K562 (cell line): ENCODE results near the gene CASP2. TPM values are rescaled to one million over a fixed set of nuclear protein-coding genes. Genes with fewer than 3 reads are reported as not detected.

Source experiments
- ATAC-seq: fragments of 200-7000 bp; cut with Tn5 transposase; 3 replicates; pipeline ENCODE4 v1.9.1; 2020; ENCODE audit warnings: moderate library complexity
- BruUV-seq: library from RNA; stranded (reverse); fragments of 400-500 nt; replicated peaks from 2 replicates; lab custom pipeline; 2021; lab: Mats Ljungman, UMichigan
- CTCF ChIA-PET: fragments of 300-600 bp; formaldehyde crosslinking; extraction: SDS; loops from one replicate; lab custom pipeline; 2021; ENCODE audit warnings: low intra/inter-chr PET ratio; lab: Yijun Ruan, JAX
- POLR2A ChIA-PET: fragments of 300-600, 350-650 bp; sonication (Branson Sonifier 250); formaldehyde crosslinking; extraction: SDS; loops from one replicate; lab custom pipeline; 2021; ENCODE audit warnings: antibody characterized with exemption, inconsistent platforms; lab: Yijun Ruan, JAX
- DNase-seq, 4 experiments: peaks; one replicate each; pipeline versions ENCODE4 v3.0.0 to v3.0.0-alpha.2; 2011 to 2018; ENCODE audit warnings: low spot score in 3 of 4, mixed read lengths in 3 of 4; ENCODE audit errors: extremely low read depth in 1 of 4
- FAIRE-seq: peaks from 2 replicates; lab custom pipeline; 2011; peaks lifted over from hg19 to GRCh38; lab: Jason Lieb, UNC
- H2AFZ ChIP-seq: 2 replicates; pipeline ENCODE4 v1.6.0; 2011; ENCODE audit warnings: low read depth, low read length, control low read depth, inconsistent platforms
- H3K27ac ChIP-seq: fragments of 200-600 bp; 3 replicates; pipeline ENCODE4 v1.8.0; 2011; ENCODE audit warnings: low read depth, mild to moderate bottlenecking, control low read depth, inconsistent platforms, low read length, moderate library complexity, mixed read lengths; ENCODE audit errors: extremely low read depth
- H3K27me3 ChIP-seq, 2 experiments: fragments of 300-600 bp in 1 of 2; 2 replicates in 1 of 2; 3 replicates in 1 of 2; pipeline versions ENCODE4 v1.6.0 to v1.8.0; 2011; ENCODE audit warnings: inconsistent platforms in 2 of 2, low read length in 2 of 2, mild to moderate bottlenecking in 1 of 2, mixed read lengths in 1 of 2, moderate library complexity in 1 of 2; ENCODE audit not compliant: control insufficient read depth in 2 of 2, insufficient read depth in 2 of 2
- H3K36me3 ChIP-seq: fragments of 300-600 bp; 3 replicates; pipeline ENCODE4 v1.8.0; 2011; ENCODE audit warnings: mild to moderate bottlenecking, low read length, inconsistent platforms; ENCODE audit not compliant: control insufficient read depth, insufficient read depth
- H3K4me1 ChIP-seq, 2 experiments: fragments of 200-600 bp in 1 of 2; replicated peaks in 1 of 2; 2 replicates in 1 of 2; 3 replicates in 1 of 2; pipeline versions ENCODE4 v1.5.1 to v1.8.0; 2011; ENCODE audit warnings: inconsistent platforms in 2 of 2, low read length in 2 of 2, mild to moderate bottlenecking in 1 of 2, mixed read lengths in 1 of 2, moderate library complexity in 1 of 2; ENCODE audit not compliant: control insufficient read depth in 2 of 2, insufficient read depth in 2 of 2
- H3K4me2 ChIP-seq: 2 replicates; pipeline ENCODE4 v1.6.1; 2011; ENCODE audit warnings: low read length, control low read depth, inconsistent platforms, mixed read lengths; ENCODE audit not compliant: insufficient read depth
- H3K4me3 ChIP-seq: fragments of 200-600 bp; sonication (generic), shearing (Covaris generic); 2 replicates; pipeline ENCODE4 v1.5.1; 2016; ENCODE audit warnings: control low read depth, inconsistent platforms
- H3K79me2 ChIP-seq: fragments of 200-600 bp; 3 replicates; pipeline ENCODE4 v1.8.0; 2011; ENCODE audit warnings: low read length, inconsistent platforms; ENCODE audit not compliant: control insufficient read depth, insufficient read depth
- H3K9ac ChIP-seq, 2 experiments: 2 replicates each; pipeline versions ENCODE4 v1.6.0 to v1.6.1; 2011; ENCODE audit warnings: low read depth in 2 of 2, low read length in 2 of 2, control low read depth in 1 of 2, inconsistent platforms in 1 of 2, mild to moderate bottlenecking in 1 of 2, mixed read lengths in 1 of 2; ENCODE audit not compliant: insufficient read depth in 1 of 2
- H3K9me1 ChIP-seq: one replicate; pipeline ENCODE4 v1.6.0; 2011; ENCODE audit warnings: inconsistent platforms, mild to moderate bottlenecking, low read length, moderate library complexity; ENCODE audit not compliant: control insufficient read depth, insufficient read depth
- H3K9me3 ChIP-seq: replicated peaks from 2 replicates; pipeline ENCODE4 v1.5.1; 2011; ENCODE audit warnings: low read depth, low read length, inconsistent platforms; ENCODE audit not compliant: control insufficient read depth, insufficient read depth
- H4K20me1 ChIP-seq: replicated peaks from 2 replicates; pipeline ENCODE4 v1.6.1; 2011; ENCODE audit warnings: low read length, inconsistent platforms, mixed read lengths; ENCODE audit not compliant: control insufficient read depth, insufficient read depth
- ATF7 ChIP-seq: fragments of 450-650 bp; IDR thresholded peaks from 2 replicates; pipeline ENCODE4 v1.7.1; 2014; ENCODE audit warnings: mild to moderate bottlenecking, moderate library complexity
- ETV6 ChIP-seq, 3 experiments: fragments of 150-350 bp in 1 of 3; sonication (generic) in 1 of 3; formaldehyde crosslinking in 1 of 3; IDR thresholded peaks; 2 replicates each; pipeline versions ENCODE4 v1.6.1 to v1.8.0; 2014 to 2022; ENCODE audit warnings: borderline replicate concordance in 2 of 3, low read depth in 2 of 3, antibody characterized with exemption in 1 of 3, low read length in 1 of 3, mild to moderate bottlenecking in 1 of 3, missing genetic modification reagents in 1 of 3
- GATA2 ChIP-seq: sonication (generic); formaldehyde crosslinking; IDR thresholded peaks from 2 replicates; pipeline ENCODE4 v1.4.0; 2020; ENCODE audit warnings: mild to moderate bottlenecking, missing genetic modification reagents
- HEY1 ChIP-seq: fragments of 250-450 bp; sonication (Bioruptor Pico); IDR thresholded peaks from 2 replicates; pipeline ENCODE4 v1.5.0; 2020; ENCODE audit warnings: mild to moderate bottlenecking, moderate library complexity, borderline replicate concordance
- HOXB6 ChIP-seq: fragments of 250-450 bp; sonication (Bioruptor Pico); IDR thresholded peaks from 2 replicates; pipeline ENCODE4 v1.5.1; 2022; ENCODE audit warnings: mild to moderate bottlenecking, borderline replicate concordance
- RFX1 ChIP-seq: fragments of 450-650 bp; IDR thresholded peaks from 2 replicates; pipeline ENCODE4 v1.6.1; 2016; ENCODE audit warnings: mild to moderate bottlenecking, moderate library complexity
- SMAD1 ChIP-seq: fragments of 150-350 bp; IDR thresholded peaks from 2 replicates; pipeline ENCODE4 v1.6.1; 2014; ENCODE audit warnings: low read length, low read depth; ENCODE audit not compliant: partially characterized antibody
- SMARCE1 ChIP-seq: fragments of 450-650 bp; IDR thresholded peaks from 2 replicates; pipeline ENCODE4 v1.7.1; 2016; ENCODE audit warnings: mild to moderate bottlenecking
- WGBS: fragments of 100-300 bp; shearing (Covaris generic); methylation state at CpG from one replicate; pipeline ENCODE4 v1.1.6; 2016; ENCODE audit warnings: low coverage, mixed read lengths; ENCODE audit not compliant: insufficient coverage; ENCODE audit errors: missing lambda C conversion rate; 5-methylcytosine and 5-hydroxymethylcytosine counted together
- in situ Hi-C: fragments of 300-500 bp; cut with MboI; formaldehyde crosslinking; loops from 4 replicates; pipeline ENCODE4 v1.15.0; 2018; ENCODE audit warnings: inconsistent platforms, mixed read lengths
- intact Hi-C: fragments of 100-400 bp; cut with micrococcal nuclease; formaldehyde crosslinking; loops from 2 replicates; pipeline ENCODE4 v1.14.2; 2022
- polyA plus RNA-seq, 8 experiments: library from polyadenylated mRNA; depleted of rRNA in 4 of 8; stranded (reverse) in 5 of 8; unstranded in 3 of 8; fragments of >200 nt; fragmentation: Nextera tagmentation in 2 of 8; fragmentation: Illumina TruSeq in 1 of 8; extraction: Ambion mirVana in 2 of 8; extraction: Trizol in 1 of 8; gene quantifications; 2 replicates each; pipeline versions ENCODE4 v1.2.1 to v1.2.3, GENCODE V29; 2011 to 2014; ENCODE audit warnings: inconsistent platforms in 1 of 8, missing spikeins in 1 of 8
- total RNA-seq, 7 experiments: library from RNA; depleted of rRNA in 6 of 7; stranded (reverse); fragments of >200 nt in 6 of 7; fragmentation: Illumina TruSeq in 2 of 7; extraction: Trizol in 2 of 7; gene quantifications; 2 replicates each; pipeline versions ENCODE4 v1.2.1 to v1.2.3, GENCODE V29; 2011 to 2021; ENCODE audit warnings: low replicate concordance in 1 of 7
- TF ChIP-seq, protein P1 (sequence below): fragments of 250-450 bp; sonication (Bioruptor Pico); IDR thresholded peaks from 2 replicates; pipeline ENCODE4 v1.5.0; 2021
- TF ChIP-seq, protein P2 (sequence below): fragments of 450-650 bp; formaldehyde crosslinking; IDR thresholded peaks from 2 replicates; pipeline ENCODE4 v1.4.0; 2020; ENCODE audit warnings: mild to moderate bottlenecking, moderate library complexity
- TF ChIP-seq, protein P3 (sequence below): sonication (generic); formaldehyde crosslinking; IDR thresholded peaks from 2 replicates; pipeline ENCODE4 v1.8.1; 2023; ENCODE audit warnings: mild to moderate bottlenecking, missing genetic modification reagents
- TF ChIP-seq, protein P4 (sequence below): IDR thresholded peaks from 2 replicates; pipeline ENCODE4 v1.6.1; 2016; ENCODE audit warnings: missing genetic modification characterization, missing compliant biosample characterization
- TF ChIP-seq, protein P5 (sequence below): sonication (generic); formaldehyde crosslinking; IDR thresholded peaks from 2 replicates; pipeline ENCODE4 v1.9.0; 2022; ENCODE audit warnings: mild to moderate bottlenecking, missing genetic modification reagents

CASP2 gene
- total and polyA plus RNA-seq, 9 of the 15 experiments (the other 6 are each of a cell fraction or from before 2014, with no cell fraction given) = 18.8 to 64.9 (median 24.1) TPM

DNA sequence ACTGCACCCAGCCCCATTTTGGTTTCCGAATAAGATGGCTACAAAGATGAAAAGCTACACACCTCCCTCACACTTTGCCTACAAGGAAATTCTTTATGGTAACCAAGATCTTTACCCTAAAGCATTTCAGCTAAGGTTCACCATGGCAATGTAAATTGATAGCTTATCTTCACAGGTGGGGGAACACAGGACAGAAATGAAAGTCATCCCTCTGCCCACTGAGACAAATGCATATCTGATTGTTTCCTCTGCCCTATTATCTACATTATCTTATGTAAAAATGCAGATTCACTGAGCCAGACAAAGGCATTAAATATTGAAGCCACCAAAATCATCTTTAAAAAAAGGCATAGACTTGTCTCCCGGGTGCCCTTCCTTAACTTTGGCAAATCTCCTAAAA is 6.6 kb upstream of the CASP2 start (continued):
- TF ChIP-seq, protein P1, sequence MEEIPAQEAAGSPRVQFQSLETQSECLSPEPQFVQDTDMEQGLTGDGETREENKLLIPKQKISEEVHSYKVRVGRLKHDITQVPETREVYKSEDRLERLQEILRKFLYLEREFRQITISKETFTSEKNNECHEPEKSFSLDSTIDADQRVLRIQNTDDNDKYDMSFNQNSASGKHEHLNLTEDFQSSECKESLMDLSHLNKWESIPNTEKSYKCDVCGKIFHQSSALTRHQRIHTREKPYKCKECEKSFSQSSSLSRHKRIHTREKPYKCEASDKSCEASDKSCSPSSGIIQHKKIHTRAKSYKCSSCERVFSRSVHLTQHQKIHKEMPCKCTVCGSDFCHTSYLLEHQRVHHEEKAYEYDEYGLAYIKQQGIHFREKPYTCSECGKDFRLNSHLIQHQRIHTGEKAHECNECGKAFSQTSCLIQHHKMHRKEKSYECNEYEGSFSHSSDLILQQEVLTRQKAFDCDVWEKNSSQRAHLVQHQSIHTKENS (CRISPR knock-in tag) = no peak
- 0 out of 2 replicates have a peak, but pooled peaks have one; percentile 20 for TF ChIP-seq SMARCE1
- TF ChIP-seq ETV6 (IDR thresholded peaks at IDR 0.05; ENCODE audit: borderline replicate concordance in 1 of 2, low read depth in 2 of 2, low read length in 1 of 2) = no peak
- no peak for TF ChIP-seq ETV6 (CRISPR knock-in tag; IDR thresholded peaks at IDR 0.05; ENCODE audit: borderline replicate concordance)
- TF ChIP-seq, protein P2, sequence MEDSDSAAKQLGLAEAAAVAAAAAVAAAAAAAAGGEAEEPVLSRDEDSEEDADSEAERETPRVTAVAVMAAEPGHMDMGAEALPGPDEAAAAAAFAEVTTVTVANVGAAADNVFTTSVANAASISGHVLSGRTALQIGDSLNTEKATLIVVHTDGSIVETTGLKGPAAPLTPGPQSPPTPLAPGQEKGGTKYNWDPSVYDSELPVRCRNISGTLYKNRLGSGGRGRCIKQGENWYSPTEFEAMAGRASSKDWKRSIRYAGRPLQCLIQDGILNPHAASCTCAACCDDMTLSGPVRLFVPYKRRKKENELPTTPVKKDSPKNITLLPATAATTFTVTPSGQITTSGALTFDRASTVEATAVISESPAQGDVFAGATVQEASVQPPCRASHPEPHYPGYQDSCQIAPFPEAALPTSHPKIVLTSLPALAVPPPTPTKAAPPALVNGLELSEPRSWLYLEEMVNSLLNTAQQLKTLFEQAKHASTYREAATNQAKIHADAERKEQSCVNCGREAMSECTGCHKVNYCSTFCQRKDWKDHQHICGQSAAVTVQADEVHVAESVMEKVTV = no peak

DNA sequence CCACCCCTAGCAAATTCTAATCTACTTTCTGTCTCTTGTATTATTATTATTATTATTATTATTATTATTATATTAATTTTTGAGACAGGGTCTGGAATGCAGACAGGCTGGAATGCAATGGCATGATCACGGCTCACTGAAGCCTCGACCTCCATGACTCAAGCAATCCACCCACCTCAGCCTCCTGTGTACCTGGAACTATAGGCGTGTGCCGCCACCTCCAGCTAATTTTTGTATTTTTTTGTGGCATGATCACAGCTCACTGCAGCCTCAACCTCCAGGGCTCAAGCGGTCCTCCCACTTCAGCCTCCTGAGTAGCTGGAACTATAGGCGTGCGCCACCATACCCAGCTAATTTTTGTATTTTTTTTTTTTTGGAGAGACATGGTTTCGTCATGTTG is 6.0 kb upstream of the CASP2 start:
- intact Hi-C loops (no loop called here), in situ Hi-C loops (no loop called here)
- no peak overlapping the region for H3K4me3 ChIP-seq
- DNase-seq = no peak
- no peak for FAIRE-seq
- H4K20me1 ChIP-seq = no peaks in the 10 kb centered on the region
- H3K4me2 ChIP-seq = no peak overlapping the region
- ChIA-PET CTCF (no interaction called here), POLR2A (interaction anchor here (0.5 to 1.8 kb wide), 5 partner anchors 10 to 20 kb away, joined by 3 to 4 read pairs (median 3); no protein-coding TSS in a partner anchor)
- 89% methylated on average over 8 of the region's 8 CpGs for WGBS
- H3K27me3 ChIP-seq = no peaks in the 10 kb centered on the region
- no peaks in the 10 kb centered on the region for H3K36me3 ChIP-seq
- H3K79me2 ChIP-seq = no peaks in the 10 kb centered on the region
- no TSS peak for BruUV-seq
- H3K9ac ChIP-seq = no peak overlapping the region
- H2AFZ ChIP-seq = no peak overlapping the region
- no peaks in the 10 kb centered on the region for H3K9me1 ChIP-seq
- no peak overlapping the region for H3K27ac ChIP-seq
- H3K9me3 ChIP-seq = peaks cover 1% of the 10 kb centered on the region; the same call in 1 of the 2 replicates
- H3K4me1 ChIP-seq = peaks cover 5 to 14% of the 10 kb centered on the region in 2 experiments; a peak in 3 of 5 replicates
- no peak for ATAC-seq
- TF ChIP-seq HEY1 (no peak), GATA2 (no peak), SMAD1 (no peak), ATF7 (no peak), HOXB6 (CRISPR knock-in tag) (no peak), RFX1 (no peak)
- TF ChIP-seq, protein P3, sequence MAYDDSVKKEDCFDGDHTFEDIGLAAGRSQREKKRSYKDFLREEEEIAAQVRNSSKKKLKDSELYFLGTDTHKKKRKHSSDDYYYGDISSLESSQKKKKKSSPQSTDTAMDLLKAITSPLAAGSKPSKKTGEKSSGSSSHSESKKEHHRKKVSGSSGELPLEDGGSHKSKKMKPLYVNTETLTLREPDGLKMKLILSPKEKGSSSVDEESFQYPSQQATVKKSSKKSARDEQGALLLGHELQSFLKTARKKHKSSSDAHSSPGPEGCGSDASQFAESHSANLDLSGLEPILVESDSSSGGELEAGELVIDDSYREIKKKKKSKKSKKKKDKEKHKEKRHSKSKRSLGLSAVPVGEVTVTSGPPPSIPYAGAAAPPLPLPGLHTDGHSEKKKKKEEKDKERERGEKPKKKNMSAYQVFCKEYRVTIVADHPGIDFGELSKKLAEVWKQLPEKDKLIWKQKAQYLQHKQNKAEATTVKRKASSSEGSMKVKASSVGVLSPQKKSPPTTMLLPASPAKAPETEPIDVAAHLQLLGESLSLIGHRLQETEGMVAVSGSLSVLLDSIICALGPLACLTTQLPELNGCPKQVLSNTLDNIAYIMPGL (CRISPR knock-in tag) = no peak
- TF ChIP-seq, protein P4, sequence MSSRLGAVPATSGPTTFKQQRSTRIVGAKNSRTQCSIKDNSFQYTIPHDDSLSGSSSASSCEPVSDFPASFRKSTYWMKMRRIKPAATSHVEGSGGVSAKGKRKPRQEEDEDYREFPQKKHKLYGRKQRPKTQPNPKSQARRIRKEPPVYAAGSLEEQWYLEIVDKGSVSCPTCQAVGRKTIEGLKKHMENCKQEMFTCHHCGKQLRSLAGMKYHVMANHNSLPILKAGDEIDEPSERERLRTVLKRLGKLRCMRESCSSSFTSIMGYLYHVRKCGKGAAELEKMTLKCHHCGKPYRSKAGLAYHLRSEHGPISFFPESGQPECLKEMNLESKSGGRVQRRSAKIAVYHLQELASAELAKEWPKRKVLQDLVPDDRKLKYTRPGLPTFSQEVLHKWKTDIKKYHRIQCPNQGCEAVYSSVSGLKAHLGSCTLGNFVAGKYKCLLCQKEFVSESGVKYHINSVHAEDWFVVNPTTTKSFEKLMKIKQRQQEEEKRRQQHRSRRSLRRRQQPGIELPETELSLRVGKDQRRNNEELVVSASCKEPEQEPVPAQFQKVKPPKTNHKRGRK (tag) = no peak
- TF ChIP-seq, protein P5, sequence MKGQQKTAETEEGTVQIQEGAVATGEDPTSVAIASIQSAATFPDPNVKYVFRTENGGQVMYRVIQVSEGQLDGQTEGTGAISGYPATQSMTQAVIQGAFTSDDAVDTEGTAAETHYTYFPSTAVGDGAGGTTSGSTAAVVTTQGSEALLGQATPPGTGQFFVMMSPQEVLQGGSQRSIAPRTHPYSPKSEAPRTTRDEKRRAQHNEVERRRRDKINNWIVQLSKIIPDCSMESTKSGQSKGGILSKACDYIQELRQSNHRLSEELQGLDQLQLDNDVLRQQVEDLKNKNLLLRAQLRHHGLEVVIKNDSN (CRISPR knock-in tag) = no peak
